Brain microvascular endothelial cell (primary cell): ENCODE data around the gene LMNB1.

Experiments
- DNase-seq: peaks from one replicate; pipeline ENCODE4 v3.0.0-alpha.2; 2020
- H3K27ac ChIP-seq: fragments of 250-450 bp; sonication (Bioruptor Pico); 2 replicates; pipeline ENCODE4 v1.5.1; 2020; ENCODE audit warnings: mild to moderate bottlenecking, moderate library complexity
- H3K27me3 ChIP-seq: fragments of 250-450 bp; sonication (Bioruptor Pico); replicated peaks from 2 replicates; pipeline ENCODE4 v1.5.1; 2020; ENCODE audit warnings: mild to moderate bottlenecking
- H3K36me3 ChIP-seq: fragments of 250-450 bp; sonication (Bioruptor Pico); replicated peaks from 2 replicates; pipeline ENCODE4 v1.5.1; 2020; ENCODE audit warnings: mild to moderate bottlenecking
- H3K4me3 ChIP-seq: 2 replicates; pipeline ENCODE4 v1.5.1; 2011; ENCODE audit warnings: low read depth, mild to moderate bottlenecking, control low read depth, low read length, moderate library complexity
- in situ Hi-C: cut with HindIII; loops from 2 replicates; pipeline ENCODE4 v1.10.0; 2017; ENCODE audit warnings: low sequenced_read_pairs, low pct_ligation_motif_present
- TF ChIP-seq, protein P1 (sequence below): IDR thresholded peaks from 2 replicates; pipeline ENCODE4 v1.5.1; 2011; ENCODE audit warnings: low read depth, mild to moderate bottlenecking, moderate library complexity, low read length, control low read depth, inconsistent platforms; ENCODE audit errors: missing control alignments

LMNB1 gene

DNA sequence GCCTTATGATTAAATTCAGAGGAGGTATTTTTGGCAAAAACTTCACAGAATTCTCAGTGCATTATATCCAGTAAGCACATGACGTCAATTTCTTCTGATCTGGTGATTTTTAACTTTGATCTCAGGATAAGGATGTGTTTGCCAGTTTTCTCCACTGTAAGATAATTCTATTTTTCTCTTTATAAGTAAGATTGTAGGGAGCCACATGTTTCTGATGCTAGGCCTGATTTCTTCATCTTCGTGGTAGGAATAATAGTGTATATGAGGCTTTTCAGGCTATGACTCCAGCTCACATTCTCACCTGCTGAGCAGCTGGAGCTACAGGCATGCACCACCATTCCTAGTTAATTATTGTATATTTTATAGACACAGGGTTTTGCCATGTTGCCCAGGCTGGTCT lies 32.1 kb upstream of the LMNB1 start:
- Histone ChIP-seq H3K27me3 (no peaks in the 10 kb centered on the region), H3K4me3 (no peak overlapping the region), H3K27ac (no peak overlapping the region), H3K36me3 (no peaks in the 10 kb centered on the region)
- DNase-seq = no peak
- in situ Hi-C loops = no loop called here
- TF ChIP-seq, protein P1, sequence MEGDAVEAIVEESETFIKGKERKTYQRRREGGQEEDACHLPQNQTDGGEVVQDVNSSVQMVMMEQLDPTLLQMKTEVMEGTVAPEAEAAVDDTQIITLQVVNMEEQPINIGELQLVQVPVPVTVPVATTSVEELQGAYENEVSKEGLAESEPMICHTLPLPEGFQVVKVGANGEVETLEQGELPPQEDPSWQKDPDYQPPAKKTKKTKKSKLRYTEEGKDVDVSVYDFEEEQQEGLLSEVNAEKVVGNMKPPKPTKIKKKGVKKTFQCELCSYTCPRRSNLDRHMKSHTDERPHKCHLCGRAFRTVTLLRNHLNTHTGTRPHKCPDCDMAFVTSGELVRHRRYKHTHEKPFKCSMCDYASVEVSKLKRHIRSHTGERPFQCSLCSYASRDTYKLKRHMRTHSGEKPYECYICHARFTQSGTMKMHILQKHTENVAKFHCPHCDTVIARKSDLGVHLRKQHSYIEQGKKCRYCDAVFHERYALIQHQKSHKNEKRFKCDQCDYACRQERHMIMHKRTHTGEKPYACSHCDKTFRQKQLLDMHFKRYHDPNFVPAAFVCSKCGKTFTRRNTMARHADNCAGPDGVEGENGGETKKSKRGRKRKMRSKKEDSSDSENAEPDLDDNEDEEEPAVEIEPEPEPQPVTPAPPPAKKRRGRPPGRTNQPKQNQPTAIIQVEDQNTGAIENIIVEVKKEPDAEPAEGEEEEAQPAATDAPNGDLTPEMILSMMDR = no peak

DNA sequence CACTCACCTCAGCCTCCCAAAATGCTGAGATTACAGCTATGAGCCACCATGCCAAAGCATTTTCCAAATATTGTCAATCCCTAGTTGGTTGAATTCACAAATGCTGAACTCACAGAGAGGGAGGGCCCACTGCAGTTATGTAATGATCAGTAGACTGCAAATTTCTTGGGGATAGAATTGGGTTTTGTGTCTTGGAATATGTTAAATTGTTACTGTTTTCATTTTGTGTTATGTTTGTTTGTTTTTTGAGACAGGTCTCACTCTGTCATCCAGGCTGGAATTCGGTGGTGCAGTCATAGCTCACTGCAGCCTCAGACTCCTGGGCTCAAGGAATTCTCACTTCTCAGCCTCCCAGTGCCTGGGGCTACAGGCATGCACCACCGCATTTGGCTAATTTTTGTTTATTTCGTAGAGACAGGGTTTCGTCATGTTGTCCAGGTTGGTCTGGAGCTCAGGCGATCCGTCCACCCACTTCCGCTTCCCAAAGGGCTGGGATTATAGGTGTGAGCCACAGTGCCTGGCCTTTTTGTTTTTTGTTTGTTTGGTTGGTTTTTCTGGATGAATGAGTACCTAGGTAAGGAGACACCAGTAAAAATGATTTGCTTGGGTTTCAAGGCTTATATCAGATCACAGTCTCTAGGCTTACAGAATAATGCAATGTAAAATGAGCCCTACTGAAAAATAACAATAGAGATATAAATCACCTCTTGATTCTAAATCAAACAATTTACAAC lies 31.5 kb upstream of the LMNB1 start:
- no peak overlapping the region for H3K4me3 ChIP-seq
- no peak overlapping the region for H3K27ac ChIP-seq
- in situ Hi-C loops = no loop called here
- no peak for DNase-seq
- H3K36me3 ChIP-seq = no peaks in the 10 kb centered on the region
- H3K27me3 ChIP-seq = no peaks in the 10 kb centered on the region
- TF ChIP-seq, protein P1 = no peak

DNA sequence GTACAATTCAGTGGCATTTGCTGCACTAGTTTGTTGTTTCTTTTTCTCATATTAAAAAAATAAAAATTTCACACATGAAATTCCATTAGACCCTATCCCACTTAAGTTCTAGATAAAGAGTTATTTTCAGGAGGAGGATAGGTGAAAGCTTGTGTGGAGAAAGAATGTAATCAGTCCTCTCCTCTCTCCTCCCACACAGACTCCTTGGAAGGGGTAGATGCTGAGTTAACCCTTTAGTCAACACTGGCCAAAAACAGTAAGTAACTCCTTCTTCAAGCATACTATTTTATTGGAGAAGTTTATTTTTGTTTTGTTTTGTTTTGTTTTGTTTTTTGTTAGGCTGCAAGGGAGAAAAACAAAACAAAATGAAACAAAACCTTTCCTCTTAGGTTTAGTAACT lies 30.6 kb upstream of the LMNB1 start:
- in situ Hi-C loops = no loop called here

DNA sequence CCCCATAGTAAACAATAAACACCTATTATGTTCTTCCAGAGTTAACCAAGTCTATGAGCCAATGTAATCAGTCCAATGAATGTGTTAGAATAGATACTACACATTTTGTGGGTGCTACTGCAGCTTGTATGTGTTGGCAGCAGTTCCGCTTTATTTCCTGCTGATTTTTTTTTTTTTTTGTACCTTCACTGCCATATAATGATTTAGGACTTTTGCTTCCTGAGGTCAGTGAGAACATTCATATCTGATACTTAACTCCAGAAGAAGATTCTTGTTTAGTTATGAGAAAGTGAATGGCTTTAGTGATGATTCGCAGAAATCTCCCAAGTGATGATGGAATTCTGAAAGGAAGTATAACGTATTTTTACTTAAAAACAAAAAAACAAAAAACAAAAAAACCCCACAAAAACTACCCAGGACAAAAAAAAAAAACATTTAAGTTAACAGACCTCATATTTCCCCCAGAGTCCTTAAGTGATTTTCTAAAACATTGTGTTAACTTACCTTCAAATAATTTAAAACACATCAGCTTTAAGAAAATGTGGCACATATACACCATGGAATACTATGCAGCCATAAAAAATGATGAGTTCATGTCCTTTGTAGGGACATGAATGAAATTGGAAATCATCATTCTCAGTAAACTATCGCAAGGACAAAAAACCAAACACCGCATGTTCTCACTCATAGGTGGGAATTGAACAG lies 24.7 kb upstream of the LMNB1 start:
- H3K4me3 ChIP-seq = no peak overlapping the region
- TF ChIP-seq, protein P1 = no peak

More for the DNA sequence above, 30.6 kb upstream of the LMNB1 start:
- no peak for DNase-seq
- no peak overlapping the region for H3K4me3 ChIP-seq
- TF ChIP-seq, protein P1 = no peak
- no peaks in the 10 kb centered on the region for H3K36me3 ChIP-seq
- no peaks in the 10 kb centered on the region for H3K27me3 ChIP-seq
- no peak overlapping the region for H3K27ac ChIP-seq

DNA sequence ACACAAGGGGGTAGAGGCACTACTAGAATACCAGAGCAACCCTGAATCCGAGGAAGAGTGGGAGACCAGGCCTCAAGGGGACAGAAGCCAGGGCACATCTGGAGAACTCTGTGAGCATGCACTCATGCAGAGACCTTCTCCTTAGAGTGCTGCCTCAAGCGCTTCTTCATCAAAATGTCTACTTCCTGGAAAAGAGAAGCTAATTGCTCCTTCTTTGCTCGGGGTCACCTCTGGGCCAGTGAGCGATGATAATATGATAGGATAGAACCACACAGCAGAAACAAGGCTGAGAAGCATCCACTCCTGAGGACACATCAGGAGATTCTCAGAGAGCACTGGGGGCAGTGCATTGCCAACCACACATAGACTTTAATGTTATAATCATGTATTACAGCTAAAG lies 23.7 kb upstream of the LMNB1 start:
- Histone ChIP-seq H3K4me3 (no peak overlapping the region), H3K36me3 (no peaks in the 10 kb centered on the region), H3K27ac (no peak overlapping the region), H3K27me3 (no peaks in the 10 kb centered on the region)
- DNase-seq = no peak
- in situ Hi-C loops = no loop called here
- TF ChIP-seq, protein P1 = no peak

More for the DNA sequence above, 24.7 kb upstream of the LMNB1 start:
- H3K27ac ChIP-seq = no peak overlapping the region
- DNase-seq = no peak
- H3K36me3 ChIP-seq = no peaks in the 10 kb centered on the region
- in situ Hi-C loops = no loop called here
- H3K27me3 ChIP-seq = no peaks in the 10 kb centered on the region
